ENCODE measurements around the gene RUVBL2. TPM values are rescaled to one million over a fixed set of nuclear protein-coding genes. Genes with fewer than 3 reads are reported as not detected.
"Not testable (repeated sequence)": the region's sequence is repeated elsewhere in the genome, so short reads cannot be mapped to it uniquely, and the experiment has no call there.

RUVBL2 gene
- total RNA-seq, 1 donor from 2014 or later, result 96.6 TPM

GRCh38 chr19:49018388-49019241 lies 24.9 kb downstream of the RUVBL2 start:
- DNase-seq, result not testable (repeated sequence)

- DNase-seq, result peak; percentile 28
These were observed 25.7 kb downstream of the RUVBL2 start for GRCh38 chr19:49019242-49019932.

- DNase-seq, result no peak
These were observed 26.7 kb downstream of the RUVBL2 start for GRCh38 chr19:49020342-49020741.

GRCh38 chr19:49020931-49021895 lies 27.5 kb downstream of the RUVBL2 start:
- DNase-seq, result no peak

GRCh38 chr19:49022116-49022515 lies 28.4 kb downstream of the RUVBL2 start:
- no peak for DNase-seq

GRCh38 chr19:49024233-49024632 lies 30.5 kb downstream of the RUVBL2 start, which contains the start of gene CGB3:
TSS of gene CGB3 (minus strand) at chr19:49024333. CDS start at chr19:49023971, 362 bp downstream.
- not testable (repeated sequence) for DNase-seq

- not testable (repeated sequence) for DNase-seq
These were observed 31.4 kb downstream of the RUVBL2 start for GRCh38 chr19:49025088-49025487.

- DNase-seq, result not testable (repeated sequence)
These were observed 31.9 kb downstream of the RUVBL2 start for GRCh38 chr19:49025599-49025998.

- not testable (repeated sequence) for DNase-seq
These were observed 35.0 kb downstream of the RUVBL2 start for GRCh38 chr19:49028686-49029085.

GRCh38 chr19:49029749-49030148 lies 36.1 kb downstream of the RUVBL2 start:
- DNase-seq, result not testable (repeated sequence)

- not testable (repeated sequence) for DNase-seq
These were observed 36.6 kb downstream of the RUVBL2 start for GRCh38 chr19:49030323-49030722.

- not testable (repeated sequence) for DNase-seq
These were observed 38.1 kb downstream of the RUVBL2 start, which contains the start of gene CGB2 for GRCh38 chr19:49031642-49032301. TSS of gene CGB2 (plus strand) at chr19:49031890. CDS start at chr19:49032096, 206 bp downstream.

- not testable (repeated sequence) for DNase-seq
These were observed 43.1 kb downstream of the RUVBL2 start, which contains the start of gene CGB1 for GRCh38 chr19:49036815-49037214. TSS of gene CGB1 (minus strand) at chr19:49036895. CDS start at chr19:49036711, 184 bp downstream.

GRCh38 chr19:49038111-49038510 lies 44.4 kb downstream of the RUVBL2 start:
- DNase-seq, result not testable (repeated sequence)

- not testable (repeated sequence) for DNase-seq
These were observed 45.0 kb downstream of the RUVBL2 start for GRCh38 chr19:49038557-49039276.

GRCh38 chr19:49039736-49040135 lies 46.0 kb downstream of the RUVBL2 start:
- not testable (repeated sequence) for DNase-seq

GRCh38 chr19:49042177-49042576 lies 48.5 kb downstream of the RUVBL2 start:
- DNase-seq, result no peak

GRCh38 chr19:49042666-49043065 lies 49.0 kb downstream of the RUVBL2 start:
- DNase-seq, result not testable (repeated sequence)

GRCh38 chr19:49043548-49043947 lies 49.9 kb downstream of the RUVBL2 start, which contains the start of gene CGB5:
TSS of gene CGB5 (plus strand) at chr19:49043848. CDS start at chr19:49044210, 362 bp downstream.
- DNase-seq, result not testable (repeated sequence)

GRCh38 chr19:49049011-49049410 lies 55.3 kb downstream of the RUVBL2 start, which contains the start of gene CGB8:
TSS of gene CGB8 (minus strand) at chr19:49049111. CDS start at chr19:49048739, 372 bp downstream.
- DNase-seq, result not testable (repeated sequence)

Measured in tongue (tissue), 2 donors.